ENCODE results near the gene ORAI3. TPM values are rescaled to one million over a fixed set of nuclear protein-coding genes. Genes with fewer than 3 reads are reported as not detected.

ORAI3 gene
- total RNA-seq, 2 donors from 2014 or later = 22.4 to 23.0 TPM

GRCh38 chr16:30947859-30948666, 805 bp upstream of the ORAI3 start:
- H3K27ac ChIP-seq = peak overlapping the region; percentile 95 to 96
- H3K4me1 ChIP-seq = peaks cover 0 to 40% of the 10 kb centered on the region in 2 donors
- peak overlapping the region; percentile 80 to 99 for H3K4me3 ChIP-seq
- no peaks in the 10 kb centered on the region for H3K27me3 ChIP-seq
- H3K36me3 ChIP-seq = peaks cover 9% of the 10 kb centered on the region
- TF ChIP-seq CTCF (IDR thresholded peaks at IDR 0.05) = no peak
- no peaks in the 10 kb centered on the region for H3K9me3 ChIP-seq
- peak; percentile 97 for DNase-seq (ENCODE audit: low spot score)

- peaks cover 0 to 52% of the 10 kb centered on the region in 2 donors for H3K4me1 ChIP-seq
- H3K27me3 ChIP-seq = no peaks in the 10 kb centered on the region
- peak overlapping the region; percentile 80 to 99 for H3K4me3 ChIP-seq
- no peak for TF ChIP-seq CTCF (IDR thresholded peaks at IDR 0.05)
- H3K9me3 ChIP-seq = no peaks in the 10 kb centered on the region
- no peaks in the 10 kb centered on the region for H3K36me3 ChIP-seq
- H3K27ac ChIP-seq = peak overlapping the region; percentile 95 to 96
- DNase-seq (ENCODE audit: low spot score) = peak; percentile 97
Measured at GRCh38 chr16:30949650-30950515, 1.0 kb downstream of the ORAI3 start.

GRCh38 chr16:30950516-30951065, 1.7 kb downstream of the ORAI3 start:
- no peak for TF ChIP-seq CTCF (IDR thresholded peaks at IDR 0.05)
- Histone ChIP-seq H3K4me1 (peaks cover 0 to 52% of the 10 kb centered on the region in 2 donors), H3K4me3 (peak overlapping the region in 1 of 2 donors; percentile 99)

GRCh38 chr16:30951193-30951592, 2.3 kb downstream of the ORAI3 start:
- no peaks in the 10 kb centered on the region for H3K27me3 ChIP-seq
- H3K4me1 ChIP-seq = peaks cover 0 to 52% of the 10 kb centered on the region in 2 donors
- DNase-seq (ENCODE audit: low spot score) = no peak
- no peak for TF ChIP-seq CTCF (IDR thresholded peaks at IDR 0.05)
- H3K9me3 ChIP-seq = no peaks in the 10 kb centered on the region
- no peaks in the 10 kb centered on the region for H3K36me3 ChIP-seq
- peak overlapping the region; percentile 95 to 96 for H3K27ac ChIP-seq
- no peak overlapping the region for H3K4me3 ChIP-seq

More at GRCh38 chr16:30950516-30951065, 1.7 kb downstream of the ORAI3 start:
- H3K27ac ChIP-seq = peak overlapping the region; percentile 95 to 96
- H3K36me3 ChIP-seq = no peaks in the 10 kb centered on the region
- DNase-seq (ENCODE audit: low spot score) = no peak
- H3K9me3 ChIP-seq = no peaks in the 10 kb centered on the region
- no peaks in the 10 kb centered on the region for H3K27me3 ChIP-seq

- DNase-seq (ENCODE audit: low spot score) = peak; percentile 93
- peaks cover 0 to 57% of the 10 kb centered on the region in 2 donors for H3K4me1 ChIP-seq
- no peaks in the 10 kb centered on the region for H3K9me3 ChIP-seq
- no peak overlapping the region for H3K4me3 ChIP-seq
- peak overlapping the region in 1 of 2 donors; percentile 35 for H3K27ac ChIP-seq
- H3K27me3 ChIP-seq = no peaks in the 10 kb centered on the region
- no peak for TF ChIP-seq CTCF (IDR thresholded peaks at IDR 0.05)
- H3K36me3 ChIP-seq = no peaks in the 10 kb centered on the region
Measured at GRCh38 chr16:30951750-30952149, 2.9 kb downstream of the ORAI3 start.

All from right atrium auricular region (tissue), 2 donors.